Measurements from ENCODE around the gene CNGA4. TPM values are rescaled to one million over a fixed set of nuclear protein-coding genes. Genes with fewer than 3 reads are reported as not detected.

CNGA4 gene
- total RNA-seq, 1 donor from 2014 or later, result not detected

DNA sequence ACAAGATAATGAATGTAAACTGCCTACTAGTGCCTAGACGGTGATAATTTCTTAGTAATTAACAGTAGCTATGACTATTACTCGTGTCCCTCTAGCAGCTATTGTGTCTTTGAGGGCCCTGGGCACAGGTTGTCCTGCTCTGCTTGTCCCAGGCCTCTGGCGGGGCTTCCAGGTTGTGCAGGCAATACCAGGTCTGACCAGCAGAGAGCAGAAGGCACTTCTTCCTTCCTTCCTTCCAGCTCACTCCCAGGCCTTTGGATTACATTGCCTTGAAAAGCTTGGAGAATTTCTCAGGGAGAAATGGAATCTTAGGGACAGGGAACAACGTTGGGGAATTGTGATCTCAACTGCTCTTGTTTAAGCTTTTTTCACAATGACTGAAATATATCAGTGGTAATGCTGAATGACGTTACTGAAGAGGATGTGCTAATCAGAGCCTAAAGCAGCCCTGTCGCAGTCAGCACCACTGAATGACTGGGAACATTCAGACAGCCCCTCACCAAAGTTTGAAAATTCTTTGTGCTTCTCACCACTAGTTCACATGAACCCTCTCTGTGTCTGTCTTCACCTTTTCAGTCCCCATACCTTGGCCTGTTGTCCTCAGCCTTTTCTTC is 12.3 kb downstream of the CNGA4 start:
- TF ChIP-seq, protein P1, sequence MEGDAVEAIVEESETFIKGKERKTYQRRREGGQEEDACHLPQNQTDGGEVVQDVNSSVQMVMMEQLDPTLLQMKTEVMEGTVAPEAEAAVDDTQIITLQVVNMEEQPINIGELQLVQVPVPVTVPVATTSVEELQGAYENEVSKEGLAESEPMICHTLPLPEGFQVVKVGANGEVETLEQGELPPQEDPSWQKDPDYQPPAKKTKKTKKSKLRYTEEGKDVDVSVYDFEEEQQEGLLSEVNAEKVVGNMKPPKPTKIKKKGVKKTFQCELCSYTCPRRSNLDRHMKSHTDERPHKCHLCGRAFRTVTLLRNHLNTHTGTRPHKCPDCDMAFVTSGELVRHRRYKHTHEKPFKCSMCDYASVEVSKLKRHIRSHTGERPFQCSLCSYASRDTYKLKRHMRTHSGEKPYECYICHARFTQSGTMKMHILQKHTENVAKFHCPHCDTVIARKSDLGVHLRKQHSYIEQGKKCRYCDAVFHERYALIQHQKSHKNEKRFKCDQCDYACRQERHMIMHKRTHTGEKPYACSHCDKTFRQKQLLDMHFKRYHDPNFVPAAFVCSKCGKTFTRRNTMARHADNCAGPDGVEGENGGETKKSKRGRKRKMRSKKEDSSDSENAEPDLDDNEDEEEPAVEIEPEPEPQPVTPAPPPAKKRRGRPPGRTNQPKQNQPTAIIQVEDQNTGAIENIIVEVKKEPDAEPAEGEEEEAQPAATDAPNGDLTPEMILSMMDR (IDR thresholded peaks at IDR 0.05), result peak; percentile 72 to 87 (median 84)
- Histone ChIP-seq H3K27ac (peak overlapping the region in 1 of 2 donors; percentile 5), H3K4me3 (no peak overlapping the region), H3K27me3 (no peaks in the 10 kb centered on the region), H3K36me3 (no peaks in the 10 kb centered on the region), H3K9me3 (no peaks in the 10 kb centered on the region), H3K4me1 (peaks cover 0 to 2% of the 10 kb centered on the region in 2 donors)
- intact Hi-C loops (cut with DNase I), result loop anchor here (1.0 kb wide), 2 partner anchors 67 to 102 kb away; no protein-coding TSS in a partner anchor
- peak in 1 of 2 donors; percentile 78 for DNase-seq (ENCODE audit: low spot score in 2 of 2)

DNA sequence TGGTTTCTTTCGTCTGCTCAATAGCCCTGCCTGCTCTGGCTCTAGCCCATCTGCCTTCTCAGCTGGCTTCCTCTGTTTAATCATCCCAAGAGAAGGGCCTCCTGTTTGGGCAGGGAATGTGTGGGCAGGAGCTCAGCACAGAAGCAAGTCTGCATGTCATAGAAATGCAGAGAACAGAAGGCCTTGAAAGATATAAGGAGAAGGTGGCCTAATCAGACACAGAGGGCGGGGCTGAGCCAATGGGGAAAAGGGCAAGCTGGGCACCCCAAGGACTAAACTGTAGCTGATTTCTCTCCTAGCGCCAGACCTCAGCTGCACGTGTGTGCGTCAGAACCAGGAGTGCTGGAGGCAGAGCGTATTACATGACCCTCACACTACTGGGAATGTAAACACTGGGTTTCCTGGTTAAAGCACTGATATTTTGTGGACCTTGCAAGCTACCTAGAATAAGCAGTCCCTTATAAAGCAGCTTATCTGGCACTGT is 13.1 kb downstream of the CNGA4 start:
- Histone ChIP-seq H3K9me3 (no peaks in the 10 kb centered on the region), H3K36me3 (no peaks in the 10 kb centered on the region), H3K27ac (no peak overlapping the region), H3K4me3 (no peak overlapping the region), H3K4me1 (peaks cover 0 to 2% of the 10 kb centered on the region in 2 donors), H3K27me3 (no peaks in the 10 kb centered on the region)
- DNase-seq (ENCODE audit: low spot score in 2 of 2), result no peak
- TF ChIP-seq, protein P1 (IDR thresholded peaks at IDR 0.05), result no peak
- intact Hi-C loops (cut with DNase I), result loop anchor here (1.0 kb wide), 2 partner anchors 66 to 101 kb away; no protein-coding TSS in a partner anchor

DNA sequence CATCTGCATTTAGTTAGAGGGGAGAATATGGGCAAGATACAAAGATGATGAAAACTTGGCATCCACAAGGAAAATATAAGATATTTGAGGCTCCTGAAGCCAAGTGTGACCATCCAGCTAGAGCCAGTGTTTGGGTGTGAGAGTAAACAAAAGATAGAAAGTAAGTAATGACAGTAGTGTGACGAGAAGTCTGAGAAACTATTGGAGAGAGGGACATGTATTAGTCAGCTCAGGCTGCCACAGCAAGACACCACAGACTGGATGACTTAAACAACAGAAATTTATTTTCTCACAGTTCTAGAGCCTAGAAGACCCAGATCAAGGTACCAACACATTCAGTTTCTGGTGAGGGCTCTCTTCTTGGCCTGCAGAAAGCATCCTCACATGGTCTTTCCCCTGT is 14.3 kb downstream of the CNGA4 start:
- peaks cover 0 to 2% of the 10 kb centered on the region in 2 donors for H3K4me1 ChIP-seq
- TF ChIP-seq, protein P1 (IDR thresholded peaks at IDR 0.05), result no peak
- no peaks in the 10 kb centered on the region for H3K36me3 ChIP-seq
- H3K27ac ChIP-seq, result no peak overlapping the region
- no peaks in the 10 kb centered on the region for H3K27me3 ChIP-seq
- H3K9me3 ChIP-seq, result no peaks in the 10 kb centered on the region
- no peak for DNase-seq (ENCODE audit: low spot score in 2 of 2)
- intact Hi-C loops (cut with DNase I), result no loop called here
- H3K4me3 ChIP-seq, result no peak overlapping the region

DNA sequence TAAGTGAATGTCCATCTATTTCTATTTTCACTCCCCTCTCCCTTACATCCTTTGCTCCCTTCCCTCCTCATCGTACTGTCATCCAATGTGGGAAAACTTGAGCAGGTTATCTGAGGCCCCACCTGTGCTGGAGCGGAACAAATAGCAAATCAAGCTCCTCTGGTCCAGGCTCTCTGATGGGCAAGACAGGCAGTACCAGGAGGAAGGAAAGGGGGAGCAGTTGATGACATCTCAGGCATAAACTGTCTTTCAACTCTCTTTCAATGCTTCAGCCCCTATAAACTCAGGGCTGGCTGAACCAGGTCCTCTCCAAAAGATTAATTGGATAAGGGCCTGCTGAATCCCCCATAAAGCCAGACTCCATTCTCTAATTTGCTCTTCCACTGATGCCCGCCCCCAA is 19.3 kb downstream of the CNGA4 start:
- no peaks in the 10 kb centered on the region for H3K9me3 ChIP-seq
- intact Hi-C loops (cut with DNase I), result no loop called here
- DNase-seq (ENCODE audit: low spot score in 2 of 2), result no peak
- TF ChIP-seq, protein P1 (IDR thresholded peaks at IDR 0.05), result no peak
- no peak overlapping the region for H3K27ac ChIP-seq
- peaks cover 6% of the 10 kb centered on the region for H3K27me3 ChIP-seq
- peaks cover 3 to 13% of the 10 kb centered on the region in 2 donors for H3K4me1 ChIP-seq
- no peak overlapping the region for H3K4me3 ChIP-seq
- H3K36me3 ChIP-seq, result no peaks in the 10 kb centered on the region

DNA sequence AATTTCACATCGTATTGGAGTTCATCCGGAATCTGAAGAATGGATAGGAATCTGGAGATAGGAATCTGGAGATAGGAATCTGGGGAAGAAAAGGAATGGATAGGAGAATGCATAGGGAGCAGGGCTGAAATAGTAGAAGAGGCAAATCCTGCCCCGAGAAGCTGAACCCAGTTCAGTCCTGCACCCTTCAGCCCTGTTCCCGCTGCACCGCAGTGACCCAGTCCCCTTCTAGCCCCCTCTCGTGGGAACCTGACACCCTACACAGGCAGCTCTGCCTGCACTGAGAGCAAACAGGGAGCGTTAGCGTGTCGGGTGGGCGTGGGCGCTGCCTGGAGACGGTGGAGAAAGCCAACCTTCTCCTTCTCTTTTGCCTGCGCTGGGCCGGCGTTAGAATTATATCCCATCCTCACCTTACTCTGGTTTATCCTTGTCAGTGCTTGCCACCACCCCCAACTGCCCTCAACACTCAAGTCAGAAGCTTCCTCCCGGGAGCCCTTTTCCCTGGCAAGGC is 19.7 kb downstream of the CNGA4 start:
- no peak overlapping the region for H3K27ac ChIP-seq
- TF ChIP-seq, protein P1 (IDR thresholded peaks at IDR 0.05), result no peak
- H3K4me1 ChIP-seq, result peaks cover 3 to 13% of the 10 kb centered on the region in 2 donors
- peaks cover 6% of the 10 kb centered on the region for H3K27me3 ChIP-seq
- H3K9me3 ChIP-seq, result no peaks in the 10 kb centered on the region
- peak overlapping the region; percentile 62 to 80 for H3K4me3 ChIP-seq
- no peaks in the 10 kb centered on the region for H3K36me3 ChIP-seq
- intact Hi-C loops (cut with DNase I), result no loop called here
- DNase-seq (ENCODE audit: low spot score in 2 of 2), result no peak

Data from ascending aorta (tissue), 2 donors.